HG03469 (cell line): ENCODE results near the gene EEF2K.
"Not testable (repeated sequence)": the region's sequence is repeated elsewhere in the genome, so short reads cannot be mapped to it uniquely, and the experiment has no call there.

Experiments used
- ATAC-seq: cut with Tn5 transposase; IDR thresholded peaks from one replicate; pipeline ENCODE4 v1.9.1; 2021; ENCODE audit warnings: mild to moderate bottlenecking, moderate library complexity, moderate number of reproducible peaks; ENCODE audit not compliant: unreplicated experiment

Gene EEF2K

GRCh38 chr16:22206013-22206841 lies at the start of gene EEF2K:
EEF2K (plus strand) TSS chr16:22206278; CDS start chr16:22225730, 19,452 bp downstream.
- ATAC-seq = peak; percentile 61

DNA sequence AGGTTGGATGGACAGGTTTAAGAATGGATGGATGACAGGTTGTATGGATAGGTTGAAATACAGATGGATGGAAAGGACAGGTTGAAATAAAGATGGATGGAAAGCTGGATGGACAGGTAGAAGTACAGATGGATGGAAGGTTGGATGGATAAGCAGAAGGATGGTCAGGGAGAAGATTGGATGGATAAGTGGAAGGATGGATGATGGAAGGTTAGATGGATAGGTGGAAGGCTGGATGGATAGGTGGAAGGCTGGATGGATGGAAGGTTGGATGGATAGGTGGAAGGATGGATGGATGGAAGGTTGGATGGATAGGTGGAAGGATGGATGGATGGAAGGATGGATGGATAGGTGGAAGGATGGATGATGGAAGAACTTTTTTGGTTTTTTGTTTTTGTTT lies 44.7 kb upstream of the EEF2K start:
- no peak for ATAC-seq

DNA sequence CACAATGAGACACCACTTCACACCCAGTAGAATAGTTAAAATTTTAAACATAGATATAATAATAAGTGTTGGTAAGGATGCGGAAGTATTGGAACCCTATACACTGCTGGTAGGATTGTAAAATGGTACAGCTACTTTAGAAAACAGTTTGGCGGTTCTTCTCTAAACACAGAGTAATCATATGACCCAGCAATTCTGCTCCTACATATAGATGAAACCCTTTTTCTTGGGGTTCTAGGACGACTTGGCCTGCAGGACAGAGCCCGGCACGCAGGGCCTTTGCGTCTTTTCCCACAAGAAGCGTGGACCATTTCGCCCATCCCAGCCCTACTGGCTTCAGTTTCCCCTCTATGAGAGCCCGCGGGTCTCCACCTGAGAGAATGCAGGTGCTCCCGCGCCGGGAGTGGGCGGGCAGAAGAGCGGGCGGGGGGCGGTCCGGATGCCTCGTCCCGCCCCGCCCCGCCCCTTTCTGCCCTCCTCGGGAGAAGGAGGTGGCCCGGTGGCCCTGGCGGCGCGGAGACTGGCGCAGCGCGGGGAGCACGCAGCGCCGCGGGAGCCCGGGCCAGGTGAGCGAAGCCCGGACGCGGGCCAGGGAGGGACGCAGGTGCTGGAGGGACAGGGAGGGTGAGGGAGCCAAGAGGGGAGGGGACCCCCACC lies 44.0 kb upstream of the EEF2K start, which contains the start of gene SDR42E2:
Gene SDR42E2, plus strand, starts transcription at position 508 of the 657 bp plus-strand sequence. CDS start 3,077 bp downstream, outside the sequence.
- no peak for ATAC-seq

- ATAC-seq = no peak
These were observed 43.4 kb upstream of the EEF2K start for GRCh38 chr16:22162656-22163009.

DNA sequence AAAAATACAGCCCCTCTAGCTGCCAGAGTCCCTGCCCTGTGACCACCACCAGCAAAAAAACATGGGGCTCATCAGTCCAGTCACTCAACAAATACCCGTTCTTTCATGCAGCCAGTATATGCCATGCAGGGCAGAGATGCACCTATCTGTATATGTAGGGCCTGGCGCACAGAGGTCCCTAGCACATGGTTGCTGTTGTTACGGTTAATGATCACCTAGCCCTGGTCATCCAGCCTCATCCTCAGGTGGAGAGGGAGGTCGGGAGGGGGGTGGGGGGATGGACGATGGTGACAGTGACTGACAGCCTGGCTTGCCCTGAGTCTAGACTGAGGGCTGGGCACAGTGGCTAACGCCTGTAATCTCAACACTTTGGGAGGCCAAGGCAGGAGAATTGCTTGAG lies 42.3 kb upstream of the EEF2K start:
- ATAC-seq = no peak

- ATAC-seq = no peak
These were observed 41.6 kb upstream of the EEF2K start for GRCh38 chr16:22164482-22164881.

DNA sequence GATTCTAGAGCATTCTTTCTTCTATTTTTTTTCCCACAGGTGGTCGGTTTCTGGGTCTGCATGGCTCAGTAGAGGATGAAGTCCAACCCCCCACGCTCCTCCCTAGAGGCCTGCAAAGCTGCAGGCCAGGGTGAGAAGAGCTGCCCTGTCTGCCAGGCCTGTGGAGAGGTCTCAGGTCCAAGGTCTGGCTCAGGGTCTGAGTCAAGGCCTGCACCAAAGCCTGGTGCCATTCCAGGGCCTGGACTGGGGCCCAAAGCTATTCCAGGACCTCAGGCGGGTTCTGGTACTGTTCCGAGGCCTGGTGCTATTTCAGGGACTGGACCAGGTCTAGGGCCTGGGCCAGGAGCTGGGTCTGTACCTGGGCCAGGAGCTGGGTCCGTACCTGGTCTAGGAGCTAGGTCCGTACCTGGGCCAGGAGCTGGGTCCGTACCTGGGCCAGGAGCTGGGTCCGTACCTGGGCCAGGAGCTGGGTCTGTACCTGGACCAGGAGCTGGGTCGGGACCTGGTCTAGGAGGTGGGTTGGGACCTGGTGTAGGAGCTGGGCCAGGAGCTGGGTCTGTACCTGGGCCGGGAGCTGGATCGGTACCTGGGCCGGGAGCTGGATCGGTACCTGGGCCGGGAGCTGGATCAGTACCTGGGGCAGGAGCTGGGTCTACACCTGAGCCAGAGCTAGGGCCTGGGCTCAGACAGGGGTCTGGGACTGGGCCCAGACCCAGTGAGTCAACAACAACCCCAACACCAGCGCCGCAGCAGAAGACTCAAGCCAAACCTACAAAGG lies 40.4 kb upstream of the EEF2K start:
- ATAC-seq = no peak

GRCh38 chr16:22171953-22172352 lies 34.1 kb upstream of the EEF2K start:
- no peak for ATAC-seq

DNA sequence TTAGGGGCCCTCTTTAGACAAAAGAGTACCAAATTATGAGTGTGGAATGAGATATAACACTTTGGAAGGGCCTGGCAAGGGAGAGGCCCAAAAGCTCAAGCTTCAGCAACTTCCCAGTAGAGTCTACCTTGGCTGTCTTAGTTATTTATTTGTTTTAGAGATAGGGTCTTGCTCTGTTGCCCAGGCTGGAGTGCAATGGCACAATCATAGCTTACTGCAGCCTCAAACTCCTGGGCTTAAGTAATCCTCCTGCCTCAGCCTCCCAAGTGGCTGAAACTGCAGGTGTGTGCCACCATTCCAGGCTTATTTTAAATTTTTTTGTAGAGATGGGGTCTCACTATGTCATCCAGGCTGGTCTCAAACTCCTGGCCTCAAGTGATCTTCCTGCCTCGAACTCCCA lies 33.4 kb upstream of the EEF2K start:
- ATAC-seq = not testable (repeated sequence)

DNA sequence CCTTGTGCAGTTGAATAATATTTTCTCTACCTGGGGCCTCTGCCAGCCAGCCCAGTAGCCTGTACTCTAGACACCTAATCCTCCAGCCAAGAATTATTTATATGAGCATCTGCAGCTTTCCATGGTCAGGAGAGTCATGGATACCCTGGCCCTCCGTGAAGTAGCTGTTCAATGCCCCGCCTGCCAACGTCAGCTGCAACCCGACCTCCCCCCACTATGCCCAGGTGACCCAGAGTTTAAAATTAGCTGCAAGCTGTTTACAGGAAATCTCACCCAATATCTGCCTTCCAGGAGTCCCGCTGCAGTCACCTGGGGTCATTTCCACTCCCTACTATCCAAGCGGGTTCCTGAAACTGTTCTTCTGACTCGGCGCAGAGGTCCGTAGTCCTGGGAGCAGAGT lies 31.4 kb upstream of the EEF2K start:
- no peak for ATAC-seq

DNA sequence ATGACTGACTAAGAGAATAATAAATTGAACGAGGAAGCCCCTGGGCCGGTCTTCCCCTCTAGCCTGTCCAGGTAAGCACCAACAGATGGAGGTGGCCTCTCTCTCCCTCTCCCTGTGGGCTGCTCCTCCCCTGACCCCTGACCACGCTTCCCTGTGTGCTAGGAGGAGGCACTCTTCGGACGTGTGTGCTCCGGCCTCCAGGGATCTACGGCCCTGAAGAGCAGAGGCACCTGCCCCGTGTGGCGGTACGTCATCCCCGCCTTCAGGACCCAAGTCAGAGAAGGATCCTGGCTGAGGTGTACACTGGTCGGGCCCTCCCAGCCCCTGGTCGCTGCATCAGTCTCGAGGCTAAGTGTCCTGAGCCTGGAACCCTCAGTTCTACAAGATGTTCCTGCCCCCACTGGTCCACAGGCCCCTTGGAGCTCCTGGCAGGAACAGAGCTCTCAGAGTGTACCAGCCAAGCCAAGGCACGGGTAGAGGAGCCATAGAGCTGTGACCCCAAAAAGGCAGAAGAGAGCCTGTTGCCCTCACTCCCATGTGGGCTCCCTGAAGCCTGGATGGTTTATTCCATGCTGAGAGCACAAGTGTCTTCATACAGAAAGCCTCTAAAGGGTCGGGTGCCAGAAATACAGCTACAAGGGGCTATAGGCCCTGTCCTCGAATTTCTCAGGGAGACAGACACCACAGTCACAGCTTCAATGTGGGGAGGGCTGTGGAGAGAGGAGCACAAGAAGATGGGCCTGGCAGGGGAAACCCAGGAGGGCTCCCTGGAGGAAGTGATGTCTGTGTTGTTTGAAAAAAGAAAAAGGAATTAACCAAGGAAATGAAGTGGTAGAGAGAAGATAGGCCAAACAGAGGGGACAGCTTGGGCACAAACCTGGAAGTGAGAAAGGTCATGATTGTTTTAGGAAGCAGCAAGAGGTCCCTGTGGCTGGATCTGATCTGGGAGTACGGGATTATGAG lies 27.8 kb upstream of the EEF2K start:
- ATAC-seq = no peak

GRCh38 chr16:22181426-22181825 lies 24.7 kb upstream of the EEF2K start:
- no peak for ATAC-seq

DNA sequence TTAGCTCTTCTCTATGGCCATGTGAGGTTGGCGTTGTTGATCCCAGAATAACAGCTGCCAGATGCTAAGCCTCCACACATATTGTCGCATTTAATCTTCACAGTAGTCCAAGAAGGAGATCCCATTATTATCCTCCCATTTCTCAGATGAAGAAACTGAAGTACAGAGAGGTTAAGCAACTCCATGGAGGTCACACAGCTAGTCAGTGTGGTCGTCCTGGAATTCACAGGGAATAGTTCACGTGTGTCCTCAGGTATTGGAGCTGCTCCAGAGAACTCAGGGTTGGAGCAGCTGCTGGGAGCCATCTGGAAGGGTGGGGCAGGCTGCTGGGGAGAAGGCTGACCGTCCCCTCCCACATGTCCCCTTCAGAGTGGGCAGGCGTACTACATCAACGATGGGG lies 24.2 kb upstream of the EEF2K start:
- no peak for ATAC-seq

GRCh38 chr16:22183335-22183734 lies 22.7 kb upstream of the EEF2K start:
- ATAC-seq = no peak

DNA sequence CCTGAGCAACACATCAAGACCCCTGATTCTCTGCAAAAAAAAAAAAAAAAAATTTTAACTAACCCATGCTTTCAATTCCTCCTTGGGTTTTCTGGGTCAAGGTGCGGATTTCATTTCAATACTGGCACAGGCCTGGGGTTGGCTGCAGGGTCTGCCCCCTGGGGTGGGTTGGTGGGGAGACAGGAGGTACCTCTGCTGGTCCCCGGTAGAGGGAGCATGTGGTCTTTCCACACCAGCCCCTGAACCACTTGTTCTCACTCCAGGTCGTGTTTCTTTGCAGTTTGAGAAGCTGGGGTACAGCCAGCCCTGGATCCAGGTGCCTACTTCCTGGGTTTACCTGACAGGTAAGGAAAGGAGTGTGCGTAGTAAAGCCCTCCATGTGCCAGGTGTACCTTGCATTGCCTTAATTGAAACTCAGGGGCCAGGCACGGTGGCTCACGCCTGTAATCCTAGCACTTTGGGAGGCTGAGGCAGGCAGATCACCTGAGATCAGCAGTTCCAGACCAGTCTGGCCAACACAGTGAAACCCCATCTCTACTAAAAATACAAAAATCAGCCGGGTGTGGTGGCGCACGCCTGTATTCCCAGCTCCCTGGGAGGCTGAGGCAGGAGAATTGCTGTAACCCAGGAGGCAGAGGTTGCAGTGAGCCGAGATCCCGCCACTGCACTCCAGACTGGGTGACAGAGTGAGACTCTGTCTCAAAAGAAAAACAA lies 22.0 kb upstream of the EEF2K start:
- no peak for ATAC-seq

DNA sequence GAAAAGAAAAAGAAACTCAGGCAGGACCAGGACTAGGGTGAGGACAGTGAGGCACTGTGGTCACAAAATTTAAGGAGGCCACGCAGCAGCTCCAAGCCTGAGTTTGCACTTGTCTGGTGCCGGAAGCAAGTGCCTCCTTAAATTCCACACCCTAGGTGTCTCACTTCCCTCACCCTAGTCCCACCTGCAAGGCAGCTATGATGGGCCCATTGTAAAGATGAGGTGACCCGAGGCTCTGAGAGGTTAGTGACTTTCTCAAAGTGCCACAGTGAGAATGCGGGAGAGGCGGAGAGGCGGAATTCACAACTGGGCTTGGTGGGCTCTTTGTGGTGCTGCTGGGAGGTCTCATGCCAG lies 21.5 kb upstream of the EEF2K start:
- no peak for ATAC-seq

- no peak for ATAC-seq
These were observed 19.6 kb upstream of the EEF2K start for GRCh38 chr16:22186517-22186916.

- ATAC-seq = no peak
These were observed 17.8 kb upstream of the EEF2K start for GRCh38 chr16:22188267-22188594.

- no peak for ATAC-seq
These were observed 17.3 kb upstream of the EEF2K start for GRCh38 chr16:22188595-22189442.
